ENCODE measurements around the gene RALBP1.

- TF ChIP-seq BMI1 (IDR thresholded peaks at IDR 0.05; ENCODE audit: low read length) (no peak), LARP7 (IDR thresholded peaks at IDR 0.05) (no peak)
These were observed 38.7 kb downstream of the RALBP1 start for GRCh38 chr18:9513971-9514512.

Data from K562 (cell line).